Measurements from ENCODE around the gene RAET1L. TPM values are rescaled to one million over a fixed set of nuclear protein-coding genes. Genes with fewer than 3 reads are reported as not detected.

Gene RAET1L
- total and polyA plus RNA-seq, 2 of the 4 experiments (the other 2 are of a cell fraction) = not detected

GRCh38 chr6:150006961-150007464 lies 18.3 kb downstream of the RAET1L start:
- H2AK9ac ChIP-seq (replicated peaks; ENCODE audit: low read depth, low read length, poor library complexity) = no peak overlapping the region
- H3K27me3 ChIP-seq (ENCODE audit: control insufficient read depth, insufficient read depth, low read length) = peaks cover 55% of the 10 kb centered on the region
- peak; percentile 13 for DNase-seq
- no peak overlapping the region for H4K91ac ChIP-seq (ENCODE audit: insufficient read depth, low read depth, low read length)
- no peaks in the 10 kb centered on the region for H4K20me1 ChIP-seq (ENCODE audit: insufficient read depth, low read length)
- no peak overlapping the region for H2BK5ac ChIP-seq (ENCODE audit: low read depth, low read length, poor library complexity, severe bottlenecking)
- no peak overlapping the region for H3K56ac ChIP-seq (ENCODE audit: extremely low read depth, insufficient read depth, low read length)
- no peaks in the 10 kb centered on the region for H3K36me3 ChIP-seq (ENCODE audit: control insufficient read depth, insufficient read depth, low read length)
- in situ Hi-C loops (cut with MboI; ENCODE audit: low sequenced_read_pairs) (loop anchor here (5.0 kb wide), 1 partner anchor 70 kb away; no protein-coding TSS in a partner anchor), dilution Hi-C loops (cut with HindIII; ENCODE audit: low sequenced_read_pairs, unreplicated experiment) (no loop called here), intact Hi-C loops (cut with micrococcal nuclease) (no loop called here)
- H3K4me1 ChIP-seq (ENCODE audit: control insufficient read depth, insufficient read depth, low read length) = peaks cover 2% of the 10 kb centered on the region; the same call in 1 of the 2 replicates
- peaks cover 2% of the 10 kb centered on the region; the same call in 1 of the 2 replicates for H3K9me3 ChIP-seq (ENCODE audit: control insufficient read depth, insufficient read depth, low read length)
- TF ChIP-seq USF2 (IDR thresholded peaks at IDR 0.05; ENCODE audit: low read depth, low read length) = no peak
- no peak for TF ChIP-seq BHLHE40 (IDR thresholded peaks at IDR 0.05; ENCODE audit: low read depth, low read length)
- TF ChIP-seq CTCF (conservative IDR thresholded peaks at IDR 0.05; ENCODE audit: low read depth, low read length) = peak; percentile 46
- TF ChIP-seq RAD21 (IDR thresholded peaks at IDR 0.05; ENCODE audit: low read length) = peak; percentile 24; the same call in 1 of the 2 replicates
- TF ChIP-seq CEBPB (IDR thresholded peaks at IDR 0.05; ENCODE audit: low read depth, low read length) = no peak
- TF ChIP-seq CHD1 (IDR thresholded peaks at IDR 0.05; ENCODE audit: low read depth, low read length) = no peak
- no peak overlapping the region for H3K4ac ChIP-seq (ENCODE audit: low read depth, low read length)
- H2BK15ac ChIP-seq (ENCODE audit: low read depth, low read length) = no peak overlapping the region
- H2AK5ac ChIP-seq (ENCODE audit: low read depth, low read length) = no peak overlapping the region
- BruUV-seq (replicated peaks) = no TSS peak
- H2AFZ ChIP-seq (replicated peaks; ENCODE audit: low read length, poor library complexity) = no peak overlapping the region
- H3K18ac ChIP-seq (ENCODE audit: low read depth, low read length) = no peak overlapping the region
- H3K27ac ChIP-seq (ENCODE audit: insufficient read depth, low read length) = no peak overlapping the region
- no peak for ATAC-seq (ENCODE audit: low read depth)
- H3K23ac ChIP-seq (ENCODE audit: low read depth, low read length) = no peak overlapping the region
- no peak overlapping the region for H3K9ac ChIP-seq (ENCODE audit: low read depth, low read length)
- no peaks in the 10 kb centered on the region for H3K9me1 ChIP-seq (ENCODE audit: insufficient read depth, low read length)
- CTCF ChIA-PET = interaction anchor here (0.6 to 1.0 kb wide), 4 partner anchors 17 to 549 kb away, joined by 3 to 7 read pairs (median 4); no protein-coding TSS in a partner anchor
- WGBS, 2 experiments (ENCODE audit: extremely low coverage in 2 of 2, insufficient read length in 1 of 2) = no CpG with 5 or more reads among the region's 7 CpGs
- H3K4me2 ChIP-seq (ENCODE audit: low read depth, low read length) = no peak overlapping the region
- no peak overlapping the region for H3K4me3 ChIP-seq (ENCODE audit: insufficient read depth, low read depth, low read length)
- no peak overlapping the region for H4K5ac ChIP-seq (ENCODE audit: low read depth, low read length)
- H3K79me1 ChIP-seq (ENCODE audit: low read depth in 1 of 2, low read length in 2 of 2) = no peaks in the 10 kb centered on the region
- H3K14ac ChIP-seq (replicated peaks; ENCODE audit: low read depth, low read length) = no peak overlapping the region
- no peak overlapping the region for H4K8ac ChIP-seq (ENCODE audit: low read depth in 2 of 2, low read length in 2 of 2)
- H2BK20ac ChIP-seq (ENCODE audit: low read depth, low read length) = no peak overlapping the region
- POLR2A ChIA-PET (ENCODE audit: unreplicated experiment) = no interaction called here
- H2BK120ac ChIP-seq (ENCODE audit: low read depth, low read length) = no peak overlapping the region

Data from IMR-90 (cell line).